IPS DF 6.9 (cell line): ENCODE results near the gene PREX1.

ENCODE experiments used
- DNase-seq: peaks from one replicate; pipeline ENCODE4 v3.0.0-alpha.2; 2013; ENCODE audit warnings: low read depth, low spot score
- H3K27ac ChIP-seq: one replicate; pipeline ENCODE4 v1.5.1; 2013; ENCODE audit warnings: low read length, control low read depth
- H3K27me3 ChIP-seq: 2 replicates; pipeline ENCODE4 v1.6.1; 2013; ENCODE audit warnings: mild to moderate bottlenecking, low read length; ENCODE audit not compliant: control insufficient read depth, insufficient read depth
- H3K36me3 ChIP-seq: 2 replicates; pipeline ENCODE4 v1.6.1; 2013; ENCODE audit warnings: low read length; ENCODE audit not compliant: control insufficient read depth, insufficient read depth
- H3K4me1 ChIP-seq: 2 replicates; pipeline ENCODE4 v1.6.1; 2013; ENCODE audit warnings: low read length; ENCODE audit not compliant: control insufficient read depth, insufficient read depth
- H3K4me3 ChIP-seq: 2 replicates; pipeline ENCODE4 v1.5.1; 2013; ENCODE audit warnings: mild to moderate bottlenecking, low read length
- H3K9me3 ChIP-seq: 2 replicates; pipeline ENCODE4 v1.6.1; 2013; ENCODE audit warnings: low read length, inconsistent platforms; ENCODE audit not compliant: control insufficient read depth, insufficient read depth
- WGBS: extraction: QIAGEN DNeasy Blood & Tissue Kit; methylation state at CpG from one replicate; pipeline ENCODE4 v1.1.7; 2013; ENCODE audit warnings: mixed read lengths, missing lambda C conversion rate; ENCODE audit not compliant: insufficient read length, insufficient coverage; 5-methylcytosine and 5-hydroxymethylcytosine counted together

The PREX1 gene

GRCh38 chr20:48725555-48725991, 102.2 kb downstream of the PREX1 start:
- Histone ChIP-seq H3K36me3 (no peaks in the 10 kb centered on the region), H3K27ac (no peak overlapping the region), H3K9me3 (no peaks in the 10 kb centered on the region), H3K4me1 (0 out of 2 replicates have a peak, but pooled peaks cover 1% of the 10 kb centered on the region), H3K27me3 (no peaks in the 10 kb centered on the region), H3K4me3 (no peak overlapping the region)
- DNase-seq = no peak
- no CpG with 5 or more reads among the region's 3 CpGs for WGBS

DNA sequence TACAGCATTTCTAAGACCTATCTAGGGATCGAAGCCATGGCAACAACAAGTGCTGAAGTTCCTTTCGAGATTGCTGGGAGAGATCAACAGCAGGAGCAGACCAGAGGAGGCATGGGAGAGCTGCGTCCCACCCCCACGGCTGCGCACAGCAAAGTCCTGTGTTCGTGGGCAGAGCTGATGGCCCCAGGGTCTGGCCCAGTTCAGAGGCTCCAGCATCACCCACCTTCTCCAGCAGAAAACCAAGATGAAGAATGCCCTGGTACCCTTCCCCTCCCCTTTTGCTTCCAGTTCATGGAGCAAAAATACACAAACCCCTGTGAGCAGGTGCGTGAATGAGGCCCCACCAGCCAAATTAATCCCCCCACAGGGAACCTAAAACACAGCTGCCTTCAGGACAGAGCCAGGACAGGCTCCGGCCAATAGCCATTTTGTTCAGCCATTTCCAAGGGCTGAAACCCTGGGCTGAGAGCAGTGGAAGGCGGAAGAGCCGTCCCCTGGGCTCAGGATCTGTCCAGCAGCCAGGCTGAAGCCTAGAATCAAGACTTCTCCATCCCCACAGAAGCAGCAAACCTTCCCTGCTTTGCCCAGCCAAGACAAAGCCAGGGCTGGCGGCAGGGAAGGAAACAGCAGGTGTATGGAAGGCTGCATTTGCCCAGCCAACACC, 102.8 kb downstream of the PREX1 start:
- Histone ChIP-seq H3K36me3 (no peaks in the 10 kb centered on the region), H3K4me1 (0 out of 2 replicates have a peak, but pooled peaks cover 1% of the 10 kb centered on the region), H3K27me3 (no peaks in the 10 kb centered on the region), H3K9me3 (no peaks in the 10 kb centered on the region), H3K27ac (no peak overlapping the region), H3K4me3 (no peak overlapping the region)
- no peak for DNase-seq
- WGBS = no CpG with 5 or more reads among the region's 11 CpGs

DNA sequence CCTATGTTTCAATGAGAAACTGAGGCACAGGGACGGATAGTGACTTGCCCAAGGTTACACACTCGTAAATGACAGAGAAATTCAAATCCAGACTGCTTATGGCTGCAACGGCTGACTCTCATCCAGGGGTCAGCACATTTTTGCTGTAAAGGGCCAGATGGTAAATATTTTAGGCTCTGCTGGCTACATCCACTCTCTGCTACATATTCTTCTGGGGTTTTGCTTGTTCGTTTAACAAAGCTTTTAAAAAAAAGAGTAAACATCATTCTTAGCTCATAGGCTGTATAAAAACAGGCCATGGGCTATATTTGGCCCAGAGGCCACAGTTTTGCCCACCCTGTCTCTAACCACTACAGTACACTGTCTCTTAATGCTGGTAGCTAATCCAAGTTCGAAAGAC, 103.4 kb downstream of the PREX1 start:
- Histone ChIP-seq H3K27ac (no peak overlapping the region), H3K27me3 (no peaks in the 10 kb centered on the region), H3K36me3 (no peaks in the 10 kb centered on the region), H3K4me3 (no peak overlapping the region), H3K4me1 (0 out of 2 replicates have a peak, but pooled peaks cover 1% of the 10 kb centered on the region), H3K9me3 (no peaks in the 10 kb centered on the region)
- DNase-seq = no peak
- WGBS = no CpG with 5 or more reads among the region's 5 CpGs

GRCh38 chr20:48723308-48724264, 104.2 kb downstream of the PREX1 start:
- DNase-seq = no peak
- H3K4me1 ChIP-seq = 0 out of 2 replicates have a peak, but pooled peaks cover 1% of the 10 kb centered on the region
- no peaks in the 10 kb centered on the region for H3K27me3 ChIP-seq
- WGBS = no CpG with 5 or more reads among the region's 29 CpGs
- no peak overlapping the region for H3K27ac ChIP-seq
- H3K4me3 ChIP-seq = no peak overlapping the region
- no peaks in the 10 kb centered on the region for H3K9me3 ChIP-seq
- H3K36me3 ChIP-seq = no peaks in the 10 kb centered on the region

GRCh38 chr20:48722737-48723191, 105.0 kb downstream of the PREX1 start:
- H3K4me1 ChIP-seq = 0 out of 2 replicates have a peak, but pooled peaks cover 1% of the 10 kb centered on the region
- DNase-seq = no peak
- no peaks in the 10 kb centered on the region for H3K9me3 ChIP-seq
- H3K4me3 ChIP-seq = no peak overlapping the region
- H3K36me3 ChIP-seq = no peaks in the 10 kb centered on the region
- no peak overlapping the region for H3K27ac ChIP-seq
- H3K27me3 ChIP-seq = no peaks in the 10 kb centered on the region
- WGBS = no CpG with 5 or more reads among the region's 8 CpGs

GRCh38 chr20:48722002-48722731, 105.6 kb downstream of the PREX1 start:
- Histone ChIP-seq H3K4me1 (0 out of 2 replicates have a peak, but pooled peaks cover 1% of the 10 kb centered on the region), H3K27ac (no peak overlapping the region), H3K9me3 (no peaks in the 10 kb centered on the region), H3K27me3 (no peaks in the 10 kb centered on the region), H3K36me3 (no peaks in the 10 kb centered on the region), H3K4me3 (no peak overlapping the region)
- no peak for DNase-seq
- no CpG with 5 or more reads among the region's 14 CpGs for WGBS

- no CpG with 5 or more reads among the region's 9 CpGs for WGBS
- no peak overlapping the region for H3K27ac ChIP-seq
- H3K36me3 ChIP-seq = no peaks in the 10 kb centered on the region
Measured at GRCh38 chr20:48721324-48722001, 106.3 kb downstream of the PREX1 start.

GRCh38 chr20:48720256-48720985, 107.4 kb downstream of the PREX1 start:
- Histone ChIP-seq H3K27ac (no peak overlapping the region), H3K27me3 (no peaks in the 10 kb centered on the region), H3K9me3 (no peaks in the 10 kb centered on the region), H3K4me3 (no peak overlapping the region), H3K4me1 (0 out of 2 replicates have a peak, but pooled peaks cover 1% of the 10 kb centered on the region), H3K36me3 (no peaks in the 10 kb centered on the region)
- WGBS = no CpG with 5 or more reads among the region's 13 CpGs
- no peak for DNase-seq

More at GRCh38 chr20:48721324-48722001, 106.3 kb downstream of the PREX1 start:
- Histone ChIP-seq H3K4me1 (0 out of 2 replicates have a peak, but pooled peaks cover 1% of the 10 kb centered on the region), H3K4me3 (no peak overlapping the region), H3K9me3 (no peaks in the 10 kb centered on the region), H3K27me3 (no peaks in the 10 kb centered on the region)
- DNase-seq = no peak

DNA sequence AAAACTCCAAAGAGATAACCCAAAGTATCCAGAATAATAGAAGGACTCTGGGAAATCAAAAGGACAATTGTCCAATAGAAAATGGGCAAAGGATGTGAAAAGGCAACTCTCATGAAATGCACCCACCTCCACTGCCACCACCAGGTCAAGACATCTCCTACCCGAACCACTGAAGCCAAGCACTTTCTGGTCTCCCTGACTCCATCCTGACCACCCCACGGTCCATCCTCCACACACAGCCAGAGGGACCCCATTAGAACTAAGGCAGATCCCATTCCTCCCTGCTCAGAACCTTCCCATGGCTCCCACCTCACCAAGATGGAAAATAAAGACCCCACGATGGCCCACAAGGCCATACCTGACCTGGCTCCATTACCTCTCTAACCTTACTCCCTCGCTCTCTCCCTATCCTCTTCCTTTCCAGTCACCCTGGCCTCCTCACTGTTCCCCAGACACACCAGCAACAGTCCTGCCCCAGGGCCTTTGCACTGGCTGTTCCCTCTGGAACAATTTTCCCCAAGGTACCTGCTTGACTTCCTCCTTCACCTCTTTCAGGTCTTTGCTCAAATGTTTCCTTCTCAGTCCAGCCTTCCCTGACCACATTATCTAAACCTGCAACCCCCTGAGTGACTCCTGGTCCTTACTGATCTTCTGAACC, 108.1 kb downstream of the PREX1 start:
- WGBS = no CpG with 5 or more reads among the region's 4 CpGs

More for the DNA sequence above, 108.1 kb downstream of the PREX1 start:
- Histone ChIP-seq H3K27me3 (no peaks in the 10 kb centered on the region), H3K36me3 (no peaks in the 10 kb centered on the region), H3K4me3 (no peak overlapping the region), H3K27ac (no peak overlapping the region), H3K4me1 (0 out of 2 replicates have a peak, but pooled peaks cover 1% of the 10 kb centered on the region), H3K9me3 (no peaks in the 10 kb centered on the region)
- DNase-seq = no peak
